ENCODE measurements around the gene PTPRB.

GRCh38 chr12:70466753-70467152 lies 170.5 kb downstream of the PTPRB start:
- TF ChIP-seq CTCF (IDR thresholded peaks at IDR 0.05) (no peak), POLR2A (IDR thresholded peaks at IDR 0.05) (no peak)

Measured in adrenal gland (tissue), 5 donors.